Esophagus mucosa (tissue), 1 donor: ENCODE results near the gene GIPC2. TPM values are rescaled to one million over a fixed set of nuclear protein-coding genes. Genes with fewer than 3 reads are reported as not detected.
"Not testable (repeated sequence)": the region's sequence is repeated elsewhere in the genome, so short reads cannot be mapped to it uniquely, and the experiment has no call there.

Experiments used
- ATAC-seq: fragments of 200-7000 bp; cut with Tn5 transposase; one replicate; pipeline ENCODE4 v1.9.1; 2020
- total RNA-seq: library from RNA; stranded (reverse); gene quantifications from one replicate; pipeline ENCODE4 v1.2.4, GENCODE V29; 2023
- donor health status: DM: yes; HTN: yes; CAD: no.

Gene GIPC2
- total RNA-seq, 1 donor from 2014 or later = 1.8 TPM

- ATAC-seq = no peak
Observed at GRCh38 chr1:78101051-78101450, 55.3 kb downstream of the GIPC2 start.

GRCh38 chr1:78101514-78101913, 55.7 kb downstream of the GIPC2 start:
- no peak for ATAC-seq

- ATAC-seq = no peak
Observed at GRCh38 chr1:78102082-78102481, 56.3 kb downstream of the GIPC2 start.

GRCh38 chr1:78102916-78103315, 57.1 kb downstream of the GIPC2 start:
- ATAC-seq = no peak

- ATAC-seq = no peak
Observed at GRCh38 chr1:78104322-78104721, 58.6 kb downstream of the GIPC2 start.

GRCh38 chr1:78109659-78110058, 63.9 kb downstream of the GIPC2 start:
- not testable (repeated sequence) for ATAC-seq

GRCh38 chr1:78113156-78113916, 67.6 kb downstream of the GIPC2 start:
- ATAC-seq = peak; percentile 21

- ATAC-seq = peak; percentile 97
Observed at GRCh38 chr1:78114034-78114956, 68.5 kb downstream of the GIPC2 start.

- ATAC-seq = not testable (repeated sequence)
Observed at GRCh38 chr1:78120485-78120884, 74.7 kb downstream of the GIPC2 start.

GRCh38 chr1:78121710-78122109, 75.9 kb downstream of the GIPC2 start:
- no peak for ATAC-seq

GRCh38 chr1:78122389-78122788, 76.6 kb downstream of the GIPC2 start:
- no peak for ATAC-seq

- ATAC-seq = no peak
Observed at GRCh38 chr1:78126506-78126905, 80.7 kb downstream of the GIPC2 start.

- ATAC-seq = no peak
Observed at GRCh38 chr1:78132174-78132947, 86.6 kb downstream of the GIPC2 start.

GRCh38 chr1:78132948-78133322, 87.2 kb downstream of the GIPC2 start:
- no peak for ATAC-seq

- ATAC-seq = no peak
Observed at GRCh38 chr1:78136680-78137079, 90.9 kb downstream of the GIPC2 start.

GRCh38 chr1:78141531-78142231, 95.9 kb downstream of the GIPC2 start:
- no peak for ATAC-seq

- ATAC-seq = no peak
Observed at GRCh38 chr1:78142736-78143135, 97.0 kb downstream of the GIPC2 start.

- ATAC-seq = no peak
Observed at GRCh38 chr1:78143152-78143551, 97.4 kb downstream of the GIPC2 start.

GRCh38 chr1:78143673-78144072, 97.9 kb downstream of the GIPC2 start:
- no peak for ATAC-seq

- ATAC-seq = peak; percentile 83
Observed at GRCh38 chr1:78145105-78145580, 99.4 kb downstream of the GIPC2 start.

GRCh38 chr1:78146205-78146771, 100.5 kb downstream of the GIPC2 start:
- no peak for ATAC-seq

GRCh38 chr1:78147031-78147430, 101.3 kb downstream of the GIPC2 start:
- no peak for ATAC-seq
